Vagina (tissue), 2 donors: Measurements from ENCODE around the gene IRAK1.

Experiments used
- CTCF ChIP-seq, 3 experiments: fragments of 450-650 bp in 2 of 3; fragments of 200-600 bp in 1 of 3; sonication (generic) in 1 of 3; IDR thresholded peaks; one replicate each; pipeline ENCODE4 v1.5.1; 2017 to 2019; ENCODE audit warnings: antibody characterized with exemption in 3 of 3, mild to moderate bottlenecking in 2 of 3, moderate library complexity in 2 of 3
- POLR2A ChIP-seq, 2 donors: fragments of 450-650 bp; IDR thresholded peaks; one replicate each; pipeline ENCODE4 v1.6.1; 2017; ENCODE audit warnings: antibody characterized with exemption in 2 of 2, mild to moderate bottlenecking in 2 of 2, moderate library complexity in 2 of 2
- POLR2AphosphoS5 ChIP-seq, 2 donors: sonication (generic); formaldehyde crosslinking; IDR thresholded peaks; one replicate each; pipeline ENCODE4 v1.9.0; 2017; ENCODE audit warnings: antibody characterized with exemption in 2 of 2, mild to moderate bottlenecking in 2 of 2, low read depth in 1 of 2; ENCODE audit not compliant: insufficient read depth in 1 of 2

- TF ChIP-seq CTCF (IDR thresholded peaks at IDR 0.05) (peak in 2 of 3 experiments; percentile 26 to 46), POLR2A (IDR thresholded peaks at IDR 0.05) (no peak), POLR2AphosphoS5 (IDR thresholded peaks at IDR 0.05; ENCODE audit: insufficient read depth in 1 of 2, low read depth in 1 of 2) (no peak)
These were observed 31.6 kb upstream of the IRAK1 start for GRCh38 chrX:154051201-154051810.
